HPDE6-E6E7 (cell line): ENCODE measurements around the gene BYSL.
"Not testable (repeated sequence)": the region's sequence is repeated elsewhere in the genome, so short reads cannot be mapped to it uniquely, and the experiment has no call there.

Source experiments
- DNase-seq: peaks from one replicate; pipeline ENCODE4 v3.0.0; 2011; ENCODE audit warnings: missing footprints; ENCODE audit errors: extremely low spot score

Gene BYSL

DNA sequence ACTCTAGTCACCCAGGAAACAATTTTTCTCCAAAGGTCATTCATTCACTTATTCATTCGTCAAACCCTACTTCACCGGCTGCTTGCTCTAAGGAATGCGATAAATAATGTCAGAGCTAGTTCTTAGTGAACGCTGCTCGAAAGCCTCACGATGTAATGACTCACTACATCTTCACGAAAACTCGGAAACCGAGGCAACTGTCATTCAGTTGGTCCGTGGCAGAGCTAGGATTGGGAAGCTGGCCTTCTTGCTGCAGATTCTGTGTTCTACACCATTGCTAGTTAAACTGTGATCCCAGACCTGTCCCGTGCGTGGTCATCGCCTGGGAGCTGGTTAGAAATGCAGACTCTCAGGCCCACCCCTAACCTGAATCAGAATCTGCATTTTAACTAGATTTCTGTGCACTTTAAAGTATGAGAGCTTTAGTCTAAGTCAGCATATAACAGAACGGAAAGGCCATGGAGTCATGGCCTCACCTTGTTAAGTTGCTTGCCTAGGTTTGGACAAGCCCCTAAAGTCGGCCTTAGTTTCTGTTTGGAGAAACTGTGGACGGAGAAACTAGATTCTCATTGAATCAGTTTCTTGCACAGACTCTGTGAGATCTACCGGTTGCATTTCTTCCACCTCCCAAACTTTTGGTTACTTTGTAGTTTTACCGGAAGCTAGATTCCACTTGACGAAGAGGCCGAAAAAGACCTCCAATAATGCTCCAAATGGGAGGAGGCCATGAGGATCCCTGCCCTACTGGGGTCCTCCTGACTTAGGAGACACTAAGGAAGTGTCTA, 21.0 kb downstream of the BYSL start:
- peak; percentile 56 for DNase-seq

DNA sequence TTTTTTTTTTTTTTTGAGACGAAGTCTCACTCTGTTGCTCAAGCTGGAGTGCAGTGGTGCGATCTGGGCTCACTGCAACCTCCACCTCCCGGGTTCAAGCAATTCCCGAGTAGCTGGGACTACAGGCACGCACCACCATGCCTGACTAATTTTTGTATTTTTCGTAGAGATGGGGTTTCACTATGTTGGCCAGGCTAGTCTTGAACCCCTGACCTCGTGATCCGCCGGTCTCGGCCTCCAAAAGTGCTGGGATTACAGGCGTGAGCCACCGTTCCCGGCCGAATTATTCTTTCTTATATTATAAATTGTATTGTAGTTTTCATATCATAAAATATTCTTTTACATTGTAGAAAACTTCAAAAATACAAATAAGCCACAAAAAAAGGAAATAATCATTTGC, 21.6 kb downstream of the BYSL start:
- not testable (repeated sequence) for DNase-seq

DNA sequence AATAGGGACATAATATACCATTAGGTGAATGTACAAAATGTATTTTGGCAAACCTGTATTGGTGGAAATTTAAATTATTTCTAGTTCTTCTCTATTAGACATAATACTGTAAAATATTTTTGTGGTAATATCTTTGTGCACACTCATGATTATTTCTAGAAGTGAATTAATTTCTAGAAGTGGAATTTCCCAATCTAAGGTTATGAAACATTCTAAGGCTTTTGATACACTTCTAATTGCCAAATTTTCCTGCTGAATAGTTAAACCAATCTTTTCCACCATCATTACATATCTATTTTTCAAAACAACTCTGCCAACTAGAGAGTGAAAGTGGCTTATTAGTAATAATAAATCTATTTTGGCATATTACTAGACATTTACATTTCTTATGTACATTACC, 22.2 kb downstream of the BYSL start:
- DNase-seq, result no peak

DNA sequence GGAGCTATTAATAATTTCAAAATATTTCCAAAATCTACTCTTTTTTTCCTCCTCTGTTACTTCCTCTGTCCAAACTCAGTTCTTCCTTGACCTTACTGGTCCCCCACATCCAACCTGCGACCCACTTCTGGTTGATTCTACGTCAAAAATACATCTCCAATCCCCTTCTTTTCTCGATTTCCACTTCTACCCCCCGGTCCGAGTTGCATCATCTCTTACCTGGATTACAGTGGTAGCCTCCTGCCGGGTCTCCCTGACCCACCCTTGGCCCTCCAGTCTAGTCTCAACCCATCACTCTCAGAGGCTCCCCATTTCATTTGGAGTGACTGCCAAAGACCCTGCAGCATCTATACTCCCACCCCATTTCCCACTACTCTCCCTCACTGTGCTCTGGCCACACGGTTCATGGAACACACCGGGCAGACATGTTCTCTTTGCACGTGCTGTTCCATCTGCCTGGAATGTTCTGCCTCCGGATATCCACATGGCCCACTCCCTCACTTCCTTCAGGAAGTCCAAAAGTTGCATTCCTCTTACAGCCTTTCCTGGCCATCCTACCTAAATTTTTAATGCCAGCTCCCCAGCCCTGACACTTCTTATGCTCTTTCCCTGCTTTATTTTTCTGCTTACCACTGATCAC, 26.4 kb downstream of the BYSL start:
- no peak for DNase-seq

DNA sequence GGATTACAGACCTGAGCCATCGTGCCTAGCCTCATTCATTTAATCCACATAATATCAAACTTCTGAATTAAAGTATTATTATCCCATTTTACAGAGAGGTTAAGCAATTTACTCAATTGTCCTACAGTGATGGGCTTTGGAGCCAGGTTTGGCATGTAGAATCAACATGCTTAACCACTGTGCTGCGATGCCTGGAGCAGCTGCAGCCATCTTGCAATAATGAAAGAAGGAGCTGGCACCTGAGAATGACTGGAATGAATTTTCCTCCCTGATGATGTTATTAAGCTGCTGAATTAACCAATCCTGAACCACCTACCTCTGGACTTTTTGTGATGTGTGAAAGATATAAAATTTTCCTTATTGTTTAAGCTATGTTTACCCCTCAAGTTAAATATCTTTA, 33.4 kb downstream of the BYSL start:
- no peak for DNase-seq

DNA sequence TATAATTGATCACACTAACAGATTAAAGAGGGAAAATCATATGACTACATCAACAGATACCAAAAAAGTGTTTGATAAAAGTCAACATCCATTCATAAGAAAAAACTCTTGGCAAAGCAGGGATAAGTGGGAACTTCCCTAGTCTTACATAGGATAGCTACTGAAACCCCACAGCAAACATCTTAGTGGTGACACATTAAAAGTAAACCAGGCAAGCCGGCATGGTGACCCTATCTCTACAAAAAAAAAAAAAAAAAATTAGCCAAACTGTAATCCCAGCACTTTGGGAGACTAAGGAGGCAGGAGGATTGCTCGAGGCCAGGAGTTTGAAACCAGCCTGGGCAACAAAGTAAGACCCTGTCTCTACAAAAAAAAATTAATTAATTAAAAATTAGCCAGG, 34.1 kb downstream of the BYSL start:
- DNase-seq, result no peak

DNA sequence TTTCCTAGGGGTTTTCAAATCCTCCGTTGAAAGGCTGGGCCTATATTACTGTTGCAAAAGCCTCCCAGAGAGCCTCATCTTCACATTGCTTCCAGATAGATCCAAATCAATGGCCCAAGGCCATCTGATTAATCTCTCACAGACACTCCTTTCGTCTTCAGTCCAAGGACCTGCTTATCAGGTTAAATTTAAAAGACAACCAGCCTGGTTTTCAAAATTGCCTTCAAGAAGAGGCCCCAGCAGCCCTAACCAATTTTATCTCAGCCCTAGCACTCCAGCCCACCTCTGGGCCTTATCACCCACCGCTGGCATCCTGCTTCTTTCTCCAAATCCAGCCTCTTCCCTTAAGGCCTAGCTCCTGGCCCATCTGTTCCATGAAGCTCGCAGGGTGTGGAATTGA, 35.8 kb downstream of the BYSL start:
- no peak for DNase-seq

DNA sequence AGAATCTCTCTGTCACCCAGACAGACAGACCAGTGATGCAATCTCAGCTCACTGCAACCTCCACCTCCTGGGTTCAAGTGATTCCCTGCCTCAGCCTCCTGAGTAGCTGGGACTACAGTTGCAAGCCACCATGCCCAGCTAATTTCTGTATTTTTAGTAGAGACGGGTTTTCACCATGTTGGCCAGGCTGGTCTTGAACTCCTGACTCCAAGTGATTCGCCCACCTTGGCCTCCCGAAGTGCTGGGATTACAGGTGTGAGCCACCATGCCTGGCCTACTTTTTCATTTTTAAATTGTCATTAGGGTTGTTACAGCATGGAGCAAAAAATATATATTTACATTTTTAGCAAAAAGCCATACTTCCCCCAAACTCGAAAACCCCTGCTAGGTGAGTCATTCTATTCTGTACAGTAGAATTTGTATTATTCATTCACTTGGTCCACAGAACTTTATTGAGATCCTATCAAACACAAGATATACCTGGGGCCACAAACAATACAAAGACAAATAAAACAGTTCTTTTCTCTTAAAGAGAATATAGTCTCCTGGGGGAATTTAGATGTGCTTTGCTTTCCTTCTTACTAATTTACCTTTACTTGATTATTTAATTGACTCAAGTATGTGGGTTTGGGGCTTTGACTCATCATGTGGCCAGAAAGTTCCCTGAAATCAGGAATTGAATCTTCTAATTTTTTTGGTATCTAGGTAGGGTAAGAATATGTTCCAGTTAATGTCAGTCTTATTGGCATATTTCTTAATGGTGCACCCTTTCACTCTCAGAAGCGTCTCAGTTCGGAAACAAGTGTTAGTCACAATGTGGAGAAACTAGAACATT, 36.9 kb downstream of the BYSL start:
- no peak for DNase-seq

DNA sequence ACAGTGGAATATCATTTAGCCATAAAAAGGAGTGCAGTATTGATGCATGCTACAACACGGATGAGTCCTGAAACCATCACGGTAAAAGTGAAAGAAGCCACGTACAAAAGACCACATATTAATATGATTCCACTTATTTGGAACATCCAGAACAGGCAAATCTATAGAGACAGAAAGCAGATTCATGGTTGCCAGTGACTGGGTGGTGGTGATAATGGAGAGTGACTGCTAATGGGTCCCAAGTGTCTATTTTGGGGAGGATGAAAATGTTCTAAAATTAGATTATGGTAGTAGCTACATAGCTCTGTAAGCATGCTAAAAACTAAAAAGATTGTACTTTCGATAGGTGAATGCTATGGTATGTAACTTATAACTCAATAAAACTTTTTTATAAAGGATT, 38.7 kb downstream of the BYSL start:
- DNase-seq, result no peak

DNA sequence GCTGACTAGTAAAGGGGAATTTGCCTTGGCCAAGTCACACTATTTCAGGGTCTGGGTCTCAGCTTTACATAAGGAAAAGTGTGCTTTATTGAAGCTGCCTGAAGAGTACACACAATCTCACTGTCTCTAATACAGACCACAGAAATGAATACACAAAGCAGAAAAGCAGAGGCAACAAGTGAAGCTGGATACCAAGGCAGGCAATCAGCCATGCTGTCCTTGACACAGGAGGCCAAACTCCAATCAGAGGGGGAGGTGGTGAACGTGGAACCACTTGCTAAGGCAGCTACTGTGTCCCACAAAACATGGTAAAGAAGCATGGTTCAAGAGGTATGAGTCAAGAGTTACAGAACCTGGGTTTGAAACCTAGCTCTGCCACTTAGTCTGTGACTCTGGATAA, 42.1 kb downstream of the BYSL start:
- no peak for DNase-seq

DNA sequence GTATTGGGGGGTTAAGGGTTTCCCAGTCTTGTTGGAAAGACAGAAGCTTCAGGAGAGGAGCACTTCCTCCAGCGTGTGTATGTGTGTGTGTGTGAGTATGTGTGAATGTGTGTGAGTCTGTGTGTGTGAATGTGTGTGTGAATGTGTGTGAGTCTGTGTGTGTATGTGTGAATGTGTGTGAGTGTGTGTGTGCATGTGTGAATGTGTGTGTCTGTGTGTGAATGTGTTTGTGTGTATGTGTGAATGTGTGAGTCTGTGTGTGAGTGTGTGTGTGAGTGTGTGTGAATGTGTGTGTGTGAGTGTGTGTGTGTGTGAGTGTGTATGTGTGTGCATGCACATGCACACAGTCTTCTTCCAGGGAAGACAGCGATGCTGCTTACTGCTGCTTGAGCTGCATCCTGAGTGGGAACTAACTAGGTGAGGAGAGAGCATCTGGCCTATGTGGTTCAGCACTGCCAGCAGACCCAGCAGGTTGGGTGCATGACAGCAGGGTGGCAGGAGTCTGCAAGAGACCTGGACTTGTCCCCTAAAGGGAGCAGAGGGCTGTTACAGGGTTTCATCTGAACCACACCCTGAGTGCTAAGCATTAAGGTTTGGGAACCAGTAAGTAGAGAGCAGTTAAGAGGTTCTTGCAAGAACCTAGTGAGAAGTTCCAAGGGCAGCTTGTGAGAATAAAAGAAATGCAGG, 43.0 kb downstream of the BYSL start:
- DNase-seq, result no peak

DNA sequence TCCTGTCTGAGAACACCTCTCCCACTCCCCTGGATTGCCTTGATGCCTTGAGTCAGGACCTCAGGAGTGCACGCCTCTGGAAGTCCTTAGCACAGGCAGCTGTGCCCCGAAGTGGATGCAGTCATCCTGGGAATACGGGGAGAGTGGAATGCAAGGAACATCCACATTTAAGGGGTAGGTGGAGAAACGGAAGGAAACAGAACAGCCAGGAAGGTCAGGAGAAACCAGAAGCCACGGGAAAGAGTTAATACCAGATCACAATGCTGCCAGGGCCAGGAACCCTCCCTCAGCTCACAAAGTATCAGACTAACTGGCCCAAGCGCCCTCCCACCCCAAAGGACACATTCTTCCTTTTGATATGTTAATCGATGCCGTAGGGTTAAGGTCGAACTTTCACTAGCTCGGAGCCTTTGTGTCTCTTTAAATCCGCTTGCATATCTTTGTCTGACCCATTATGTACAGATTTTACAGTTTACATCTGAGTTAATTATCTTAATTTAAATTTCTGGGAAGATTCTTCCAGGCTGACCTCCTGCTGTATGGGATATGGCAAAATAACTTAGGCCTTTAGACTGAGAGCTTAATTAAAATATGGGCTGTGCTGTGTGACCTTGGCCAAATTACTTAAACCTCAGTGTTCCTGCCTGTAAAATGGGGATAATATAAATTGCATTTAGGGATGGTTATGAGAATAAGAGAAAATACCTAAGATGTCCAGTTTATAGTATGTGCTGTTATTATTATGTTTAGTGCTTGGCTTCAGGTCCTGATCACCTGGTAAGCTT, 44.3 kb downstream of the BYSL start:
- DNase-seq, result no peak

DNA sequence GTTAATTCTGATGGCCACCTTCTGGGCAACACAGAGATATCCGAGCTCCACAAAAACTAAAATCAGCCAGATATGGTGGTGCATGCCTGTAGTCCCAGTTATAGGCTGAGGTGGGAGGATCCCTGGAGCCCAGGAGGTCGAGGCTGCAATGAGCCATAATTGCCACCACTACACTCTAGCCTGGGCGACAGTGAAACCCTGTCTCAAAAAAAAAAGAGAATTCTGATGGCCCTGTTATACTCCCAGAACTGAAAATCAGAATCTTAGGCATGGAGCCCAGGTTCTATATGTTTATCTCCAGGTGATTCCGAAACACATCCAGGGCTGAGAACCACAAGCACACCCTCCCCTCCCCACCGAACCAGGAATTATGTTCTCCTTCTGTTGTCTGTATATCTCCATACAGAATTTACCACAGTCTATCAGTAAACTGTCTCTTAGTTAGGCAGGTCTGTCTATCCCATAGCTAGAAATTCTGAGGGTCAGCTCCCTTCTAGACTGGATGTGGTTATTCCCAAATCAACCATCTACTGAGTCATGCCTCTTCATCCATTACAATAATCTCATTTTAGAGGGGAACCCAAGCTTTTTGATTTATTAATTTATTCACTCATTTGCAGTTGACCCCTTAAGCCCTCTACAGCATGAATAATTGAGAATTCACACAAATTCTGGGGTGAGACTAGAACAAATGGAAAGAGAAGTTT, 45.1 kb downstream of the BYSL start:
- DNase-seq, result no peak

DNA sequence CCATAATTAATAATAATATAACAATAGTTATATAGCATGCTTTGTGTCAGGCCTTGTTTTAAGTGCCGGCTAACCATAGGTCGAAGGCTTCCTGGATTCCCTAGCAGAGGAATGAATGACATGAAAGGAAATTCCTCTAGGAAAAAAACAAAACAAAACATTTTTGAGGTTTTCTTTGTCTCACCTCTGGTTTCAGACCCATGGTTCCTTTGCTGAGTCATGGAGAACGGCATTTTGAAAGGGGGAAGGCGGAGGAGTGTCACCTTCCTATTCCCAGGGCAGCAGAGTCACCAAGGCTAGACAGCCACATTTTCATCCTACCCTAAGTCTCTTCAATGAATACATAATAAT, 45.6 kb downstream of the BYSL start:
- peak; percentile 73 for DNase-seq

DNA sequence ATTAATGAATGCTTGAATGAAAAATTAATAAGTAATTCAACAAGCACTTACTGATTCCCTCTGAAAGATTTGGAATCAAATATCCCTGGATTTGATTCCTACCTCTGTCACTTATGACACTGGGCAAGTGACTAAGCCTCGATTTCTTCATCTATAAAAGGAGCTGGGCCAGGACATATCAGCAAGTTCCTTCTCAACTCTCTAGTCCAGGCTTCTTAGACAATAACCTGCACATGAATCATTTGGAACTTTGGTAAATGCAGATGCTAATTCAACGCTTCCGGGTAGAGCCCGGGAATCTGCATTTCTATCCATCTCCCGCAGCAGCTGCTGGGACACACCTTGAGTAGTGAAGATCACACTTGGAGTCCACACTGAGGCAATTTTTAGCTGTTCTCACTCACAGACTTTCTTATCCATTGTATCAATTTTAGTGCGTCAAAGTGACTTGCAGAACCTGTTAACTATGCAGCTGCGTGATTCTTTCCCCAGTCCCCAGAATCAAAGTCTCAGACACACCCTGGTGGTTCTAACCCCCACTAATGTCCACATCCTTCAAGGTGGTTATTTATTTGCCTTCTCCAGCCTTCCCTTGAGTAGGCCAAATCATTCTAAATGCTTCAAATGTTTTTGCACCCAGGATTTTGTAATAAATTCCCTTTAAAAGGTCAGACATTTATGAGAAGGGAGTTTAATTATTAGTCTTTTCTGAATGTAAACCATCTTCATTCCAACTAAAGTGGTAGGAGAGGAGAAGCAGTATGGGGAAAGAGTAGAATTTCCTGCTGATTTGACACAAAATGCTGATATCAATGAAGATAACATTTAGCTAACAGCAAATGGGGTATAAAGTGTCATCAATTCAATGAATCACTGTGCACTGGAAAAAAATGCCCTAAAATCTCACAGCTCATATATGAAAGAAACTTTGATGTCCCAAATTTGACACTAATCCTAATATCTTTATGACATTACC, 46.3 kb downstream of the BYSL start:
- DNase-seq, result peak; percentile 33

DNA sequence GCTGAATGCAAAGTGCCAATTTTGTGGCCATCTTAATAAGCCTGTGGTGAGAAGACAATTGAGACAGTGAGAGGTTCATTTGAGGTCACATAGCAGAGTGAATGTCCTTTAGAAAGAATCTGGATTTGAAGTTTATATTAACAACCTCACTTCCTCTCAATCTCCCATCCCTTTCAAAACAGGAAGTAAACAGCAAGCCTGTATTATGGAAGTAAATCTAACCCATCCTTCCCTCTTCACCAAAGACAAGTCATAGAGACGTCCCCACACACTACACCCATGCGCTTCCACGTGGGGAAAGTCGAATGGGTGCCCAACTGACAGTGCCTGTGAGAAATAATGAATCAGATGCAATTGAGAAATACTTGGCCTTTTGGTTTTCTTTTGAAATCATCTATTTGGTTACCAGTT, 49.1 kb downstream of the BYSL start:
- DNase-seq, result peak; percentile 20

DNA sequence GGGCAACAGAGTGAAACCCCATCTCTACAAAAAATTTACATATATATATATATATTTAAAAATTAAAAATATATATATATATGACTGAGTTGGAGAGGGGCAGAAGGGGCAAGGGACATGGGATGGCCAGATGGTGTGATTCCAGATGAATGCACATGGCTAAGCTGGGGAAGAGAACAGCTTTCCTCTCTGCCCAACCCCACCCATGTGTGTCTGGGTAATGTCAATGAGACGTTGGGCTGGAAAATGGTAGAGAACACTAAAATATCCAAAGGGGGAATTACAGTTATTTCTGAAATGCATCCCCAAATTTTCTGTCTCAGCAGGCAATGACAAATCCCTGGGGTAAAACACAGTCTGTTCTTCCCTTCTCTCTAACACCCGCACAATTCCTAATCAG, 51.5 kb downstream of the BYSL start:
- DNase-seq, result no peak

DNA sequence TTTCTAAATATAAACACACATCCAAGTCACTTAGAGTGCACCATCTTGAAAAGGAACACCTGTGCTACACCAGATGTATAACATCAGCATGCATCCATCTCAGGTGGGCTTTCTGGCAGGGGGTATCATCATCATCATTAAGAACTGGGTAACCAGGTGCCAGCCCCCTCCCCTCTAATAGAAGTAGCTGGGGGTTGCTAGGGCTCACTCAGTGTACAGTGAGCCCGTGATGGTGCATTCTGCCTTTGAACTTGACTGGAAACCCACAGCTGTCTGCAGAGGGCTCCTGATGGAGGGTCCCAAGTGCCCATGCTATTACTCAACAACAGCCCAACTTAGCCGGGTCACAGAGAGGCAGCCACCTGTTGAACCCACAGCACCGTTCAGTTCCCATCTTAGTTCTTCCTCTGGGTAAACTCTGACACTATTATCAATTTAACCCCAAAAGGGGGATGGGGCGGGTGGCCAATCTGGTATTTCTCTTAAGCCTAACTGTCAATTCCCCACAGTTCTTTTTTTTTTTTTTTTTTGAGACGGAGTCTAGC, 53.1 kb downstream of the BYSL start:
- no peak for DNase-seq

DNA sequence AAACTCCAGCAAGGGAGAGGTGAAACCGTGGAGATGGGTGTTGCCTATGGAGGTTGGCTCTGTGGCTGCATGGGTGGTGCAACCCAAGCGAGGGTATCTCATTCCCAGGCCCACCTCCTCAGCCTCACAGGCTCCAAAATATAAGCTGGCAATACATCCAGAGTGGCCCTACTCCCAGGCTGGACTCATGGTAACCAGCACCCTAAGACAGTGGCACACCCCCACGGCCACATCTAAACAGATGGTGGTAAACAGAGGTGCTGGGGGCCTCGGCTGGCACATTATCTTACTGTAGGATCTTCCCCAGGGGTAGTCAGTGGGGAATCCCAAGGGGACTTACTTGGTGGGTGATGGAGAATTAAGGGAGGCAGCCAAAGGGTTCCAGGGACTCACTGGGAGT, 54.0 kb downstream of the BYSL start:
- DNase-seq, result no peak
